ENCODE data around the gene SBF2.

SBF2 gene

GRCh38 chr11:10029386-10030121 lies 264.5 kb downstream of the SBF2 start:
- ChIA-PET POLR2A (no interaction called here), CTCF (no interaction called here)
- no peak for TF ChIP-seq CTCF (IDR thresholded peaks at IDR 0.05; ENCODE audit: control extremely low read depth, extremely low read depth, low read depth, missing control alignments)
- no peak for DNase-seq (ENCODE audit: extremely low spot score)

- no peak for DNase-seq (ENCODE audit: extremely low spot score)
- no peak for TF ChIP-seq CTCF (IDR thresholded peaks at IDR 0.05; ENCODE audit: control extremely low read depth, extremely low read depth, low read depth, missing control alignments)
- CTCF ChIA-PET: no interaction called here
- POLR2A ChIA-PET: no interaction called here
These were observed 267.5 kb downstream of the SBF2 start for GRCh38 chr11:10026514-10026913.

- no peak for DNase-seq (ENCODE audit: extremely low spot score)
- TF ChIP-seq CTCF (IDR thresholded peaks at IDR 0.05; ENCODE audit: control extremely low read depth, extremely low read depth, low read depth, missing control alignments): no peak
- CTCF ChIA-PET: interaction anchor here (1.4 kb wide), 1 partner anchor 10 kb away, joined by 3 read pairs; no protein-coding TSS in a partner anchor
- POLR2A ChIA-PET: no interaction called here
These were observed 270.8 kb downstream of the SBF2 start for GRCh38 chr11:10023212-10023611.

- POLR2A ChIA-PET: no interaction called here
- no peak for DNase-seq (ENCODE audit: extremely low spot score)
These were observed 271.3 kb downstream of the SBF2 start for GRCh38 chr11:10022764-10023163.

GRCh38 chr11:10021563-10021962 lies 272.5 kb downstream of the SBF2 start:
- TF ChIP-seq CTCF (IDR thresholded peaks at IDR 0.05; ENCODE audit: control extremely low read depth, extremely low read depth, low read depth, missing control alignments): no peak
- ChIA-PET POLR2A (no interaction called here), CTCF (no interaction called here)
- DNase-seq (ENCODE audit: extremely low spot score): no peak

More at GRCh38 chr11:10022764-10023163, 271.3 kb downstream of the SBF2 start:
- TF ChIP-seq CTCF (IDR thresholded peaks at IDR 0.05; ENCODE audit: control extremely low read depth, extremely low read depth, low read depth, missing control alignments): no peak
- CTCF ChIA-PET: no interaction called here

- POLR2A ChIA-PET: no interaction called here
- DNase-seq (ENCODE audit: extremely low spot score): no peak
- CTCF ChIA-PET: interaction anchor here (1.0 to 1.4 kb wide), 3 partner anchors 12 to 143 kb away, joined by 3 read pairs; no protein-coding TSS in a partner anchor
- no peak for TF ChIP-seq CTCF (IDR thresholded peaks at IDR 0.05; ENCODE audit: control extremely low read depth, extremely low read depth, low read depth, missing control alignments)
These were observed 273.9 kb downstream of the SBF2 start for GRCh38 chr11:10019906-10020682.

All from GM10248 (cell line).